ENCODE measurements around the gene VAC14.

DNA sequence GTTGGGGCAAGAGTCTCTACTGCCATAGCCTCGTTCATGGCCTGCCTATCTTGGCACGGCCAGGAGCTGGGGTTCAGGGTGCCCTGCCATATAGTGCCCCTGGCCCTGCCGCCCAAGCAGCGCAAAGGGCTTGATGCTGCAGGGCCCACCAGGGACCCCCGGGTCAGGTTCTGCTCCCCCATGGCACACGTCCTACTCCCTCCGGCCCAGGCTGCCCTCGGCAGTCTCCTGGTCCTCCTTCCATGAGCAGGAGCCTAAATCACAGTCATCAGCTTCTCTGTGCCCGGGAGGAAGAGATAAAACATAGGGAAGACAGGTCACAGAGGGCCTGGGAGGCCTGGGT, 59.2 kb downstream of the VAC14 start:
- TF ChIP-seq, protein P1, sequence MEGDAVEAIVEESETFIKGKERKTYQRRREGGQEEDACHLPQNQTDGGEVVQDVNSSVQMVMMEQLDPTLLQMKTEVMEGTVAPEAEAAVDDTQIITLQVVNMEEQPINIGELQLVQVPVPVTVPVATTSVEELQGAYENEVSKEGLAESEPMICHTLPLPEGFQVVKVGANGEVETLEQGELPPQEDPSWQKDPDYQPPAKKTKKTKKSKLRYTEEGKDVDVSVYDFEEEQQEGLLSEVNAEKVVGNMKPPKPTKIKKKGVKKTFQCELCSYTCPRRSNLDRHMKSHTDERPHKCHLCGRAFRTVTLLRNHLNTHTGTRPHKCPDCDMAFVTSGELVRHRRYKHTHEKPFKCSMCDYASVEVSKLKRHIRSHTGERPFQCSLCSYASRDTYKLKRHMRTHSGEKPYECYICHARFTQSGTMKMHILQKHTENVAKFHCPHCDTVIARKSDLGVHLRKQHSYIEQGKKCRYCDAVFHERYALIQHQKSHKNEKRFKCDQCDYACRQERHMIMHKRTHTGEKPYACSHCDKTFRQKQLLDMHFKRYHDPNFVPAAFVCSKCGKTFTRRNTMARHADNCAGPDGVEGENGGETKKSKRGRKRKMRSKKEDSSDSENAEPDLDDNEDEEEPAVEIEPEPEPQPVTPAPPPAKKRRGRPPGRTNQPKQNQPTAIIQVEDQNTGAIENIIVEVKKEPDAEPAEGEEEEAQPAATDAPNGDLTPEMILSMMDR (IDR thresholded peaks at IDR 0.05), result no peak
- no peak for TF ChIP-seq EZH2 (IDR thresholded peaks at IDR 0.05)
